HEK293 (cell line): Measurements from ENCODE around the gene GRM5.

ENCODE experiments used
- CTCF ChIA-PET: fragments of 350-600 bp; formaldehyde crosslinking; extraction: SDS; loops from one replicate; lab custom pipeline; 2021; ENCODE audit warnings: antibody characterized with exemption; lab: Yijun Ruan, JAX
- POLR2A ChIA-PET: fragments of 300-600 bp; formaldehyde crosslinking; extraction: SDS; loops from one replicate; lab custom pipeline; 2020; ENCODE audit warnings: antibody characterized with exemption, inconsistent platforms; lab: Yijun Ruan, JAX
- H3K27ac ChIP-seq: fragments of 200-500 bp; sonication (Bioruptor generic); 2 replicates; pipeline ENCODE4 v1.5.1; 2014; ENCODE audit warnings: low read depth, low read length, control low read depth, inconsistent platforms; ENCODE audit errors: extremely low read depth
- H3K36me3 ChIP-seq, 2 experiments: fragments of 200-500 bp in 1 of 2; sonication (Bioruptor generic) in 1 of 2; 1 replicate in 1 of 2; 2 replicates in 1 of 2; pipeline ENCODE4 v1.5.1; 2014 to 2017; ENCODE audit warnings: inconsistent platforms in 2 of 2, low read length in 2 of 2; ENCODE audit not compliant: control insufficient read depth in 2 of 2, insufficient read depth in 1 of 2
- H3K4me1 ChIP-seq: fragments of 200-500 bp; sonication (Bioruptor generic); 2 replicates; pipeline ENCODE4 v1.5.1; 2014; ENCODE audit warnings: mild to moderate bottlenecking, low read length, inconsistent platforms; ENCODE audit not compliant: control insufficient read depth, insufficient read depth
- H3K4me3 ChIP-seq: 2 replicates; pipeline ENCODE4 v1.5.1; 2011; ENCODE audit warnings: low read depth, mild to moderate bottlenecking, control low read depth, low read length, moderate library complexity
- H3K9me3 ChIP-seq: fragments of 200-500 bp; sonication (Bioruptor generic); 2 replicates; pipeline ENCODE4 v1.5.1; 2014; ENCODE audit warnings: low read depth, low read length, inconsistent platforms; ENCODE audit not compliant: control insufficient read depth, insufficient read depth
- GFI1B ChIP-seq: fragments of 450-650 bp; formaldehyde crosslinking; IDR thresholded peaks from 2 replicates; pipeline ENCODE4 v1.5.1; 2016; ENCODE audit warnings: missing biosample characterization, missing genetic modification characterization
- GLI4 ChIP-seq: fragments of 450-650 bp; formaldehyde crosslinking; IDR thresholded peaks from 2 replicates; pipeline ENCODE4 v1.5.1; 2016; ENCODE audit warnings: missing biosample characterization, missing genetic modification characterization
- YY1 ChIP-seq: fragments of 450-650 bp; formaldehyde crosslinking; IDR thresholded peaks from 2 replicates; pipeline ENCODE4 v1.5.1; 2018; ENCODE audit warnings: missing biosample characterization, missing genetic modification characterization
- YY2 ChIP-seq: fragments of 450-650 bp; formaldehyde crosslinking; IDR thresholded peaks from 2 replicates; pipeline ENCODE4 v1.5.1; 2016; ENCODE audit warnings: missing biosample characterization, missing genetic modification characterization
- ZBTB48 ChIP-seq: fragments of 450-650 bp; formaldehyde crosslinking; IDR thresholded peaks from 2 replicates; pipeline ENCODE4 v1.5.1; 2016; ENCODE audit warnings: missing biosample characterization, missing genetic modification characterization
- ZFP41 ChIP-seq: fragments of 450-650 bp; formaldehyde crosslinking; IDR thresholded peaks from 2 replicates; pipeline ENCODE4 v1.5.1; 2016; ENCODE audit warnings: missing biosample characterization, missing genetic modification characterization, borderline replicate concordance
- ZIC2 ChIP-seq: fragments of 450-650 bp; formaldehyde crosslinking; IDR thresholded peaks from 2 replicates; pipeline ENCODE4 v1.5.1; 2016; ENCODE audit warnings: missing biosample characterization, missing genetic modification characterization
- ZNF174 ChIP-seq: fragments of 450-650 bp; formaldehyde crosslinking; IDR thresholded peaks from 2 replicates; pipeline ENCODE4 v1.5.0; 2017; ENCODE audit warnings: missing biosample characterization, mild to moderate bottlenecking, missing genetic modification characterization
- ZNF2 ChIP-seq: fragments of 450-650 bp; formaldehyde crosslinking; IDR thresholded peaks from 2 replicates; pipeline ENCODE4 v1.5.1; 2016; ENCODE audit warnings: missing biosample characterization, missing genetic modification characterization
- ZNF24 ChIP-seq: fragments of 450-650 bp; formaldehyde crosslinking; IDR thresholded peaks from 2 replicates; pipeline ENCODE4 v1.5.1; 2016; ENCODE audit warnings: missing biosample characterization, missing genetic modification characterization
- ZNF561 ChIP-seq: fragments of 450-650 bp; IDR thresholded peaks from 2 replicates; pipeline ENCODE4 v1.5.1; 2018; ENCODE audit warnings: missing biosample characterization, missing genetic modification characterization, borderline replicate concordance
- ZNF626 ChIP-seq: fragments of 450-650 bp; sonication (Bioruptor Pico); formaldehyde crosslinking; IDR thresholded peaks from 2 replicates; pipeline ENCODE4 v1.5.1; 2018; ENCODE audit warnings: missing biosample characterization, missing genetic modification characterization, inconsistent platforms
- ZNF629 ChIP-seq: fragments of 450-650 bp; formaldehyde crosslinking; IDR thresholded peaks from 2 replicates; pipeline ENCODE4 v1.5.1; 2017; ENCODE audit warnings: missing biosample characterization, missing genetic modification characterization
- ZNF76 ChIP-seq: fragments of 450-650 bp; formaldehyde crosslinking; IDR thresholded peaks from 2 replicates; pipeline ENCODE4; 2016; ENCODE audit warnings: low read depth, missing biosample characterization, missing genetic modification characterization, borderline replicate concordance
- ZNF777 ChIP-seq: fragments of 450-650 bp; formaldehyde crosslinking; IDR thresholded peaks from 2 replicates; pipeline ENCODE4 v1.5.1; 2017; ENCODE audit warnings: missing biosample characterization, missing genetic modification characterization, borderline replicate concordance
- ZNF830 ChIP-seq: fragments of 450-650 bp; IDR thresholded peaks from 2 replicates; pipeline ENCODE4 v1.5.0; 2018; ENCODE audit warnings: missing biosample characterization, missing genetic modification characterization, low read depth, mild to moderate bottlenecking, moderate library complexity
- ZXDB ChIP-seq: fragments of 450-650 bp; formaldehyde crosslinking; IDR thresholded peaks from 2 replicates; pipeline ENCODE4 v1.5.1; 2016; ENCODE audit warnings: missing biosample characterization, missing genetic modification characterization
- TF ChIP-seq, protein P1 (sequence below): fragments of 450-650 bp; formaldehyde crosslinking; IDR thresholded peaks from 2 replicates; pipeline ENCODE4 v1.5.1; 2016; ENCODE audit warnings: missing biosample characterization, missing genetic modification characterization, low read depth
- TF ChIP-seq, protein P2 (sequence below): fragments of 450-650 bp; formaldehyde crosslinking; IDR thresholded peaks from 2 replicates; pipeline ENCODE4 v1.5.1; 2016; ENCODE audit warnings: missing biosample characterization, missing genetic modification characterization
- TF ChIP-seq, protein P3 (sequence below): fragments of 450-650 bp; formaldehyde crosslinking; IDR thresholded peaks from 2 replicates; pipeline ENCODE4 v1.5.1; 2016; ENCODE audit warnings: missing biosample characterization, missing genetic modification characterization
- TF ChIP-seq, protein P4 (sequence below): fragments of 450-650 bp; formaldehyde crosslinking; IDR thresholded peaks from 2 replicates; pipeline ENCODE4 v1.5.1; 2016; ENCODE audit warnings: missing biosample characterization, missing genetic modification characterization, low read depth
- TF ChIP-seq, protein P5 (sequence below): fragments of 450-650 bp; formaldehyde crosslinking; IDR thresholded peaks from 2 replicates; pipeline ENCODE4 v1.5.1; 2016; ENCODE audit warnings: missing biosample characterization, missing genetic modification characterization, borderline replicate concordance

The GRM5 gene

DNA sequence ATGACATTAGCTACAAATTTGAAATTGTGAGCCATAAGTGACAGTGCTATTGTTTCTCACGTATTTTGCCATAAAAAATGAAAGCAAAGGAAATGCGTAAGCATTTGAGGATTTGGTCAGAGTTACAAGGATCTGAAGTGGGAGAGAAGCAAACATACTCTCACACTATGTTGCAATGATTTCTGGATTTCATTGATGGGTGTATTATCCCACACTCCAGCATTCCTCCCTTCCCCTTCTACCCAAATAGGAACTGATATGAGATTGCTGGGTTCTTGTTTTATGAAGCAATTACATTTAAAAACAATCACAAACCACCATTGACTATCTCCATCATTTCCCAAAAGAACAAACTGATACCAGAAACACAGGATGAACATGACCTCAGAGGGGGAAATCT is 414.2 kb downstream of the GRM5 start:
- ChIA-PET CTCF (interaction anchor here (0.6 kb wide), 1 partner anchor 444 kb away, joined by 3 read pairs; no protein-coding TSS in a partner anchor), POLR2A (no interaction called here)
- H3K27ac ChIP-seq: no peak overlapping the region

DNA sequence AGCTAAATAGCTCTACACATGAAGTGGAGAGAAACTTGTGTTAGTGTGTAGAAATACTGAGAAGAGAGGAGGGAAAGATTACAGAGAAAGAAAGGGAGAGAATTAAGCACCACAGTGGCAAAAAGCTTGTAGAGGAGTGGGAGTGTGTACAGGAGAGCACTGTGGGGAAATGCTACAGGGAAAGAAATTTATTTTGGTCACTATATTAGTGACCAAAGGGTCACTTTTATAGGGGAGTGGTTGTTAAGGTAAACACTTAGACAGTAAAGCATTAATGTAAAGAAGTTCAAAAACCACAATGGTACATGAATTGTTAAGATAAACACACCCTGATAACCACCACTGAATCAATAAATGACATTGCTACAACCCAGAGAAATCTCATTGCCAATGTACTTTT is 421.1 kb downstream of the GRM5 start:
- ChIA-PET CTCF (no interaction called here), POLR2A (no interaction called here)
- Histone ChIP-seq H3K9me3 (no peaks in the 10 kb centered on the region), H3K36me3 (no peaks in the 10 kb centered on the region), H3K4me1 (no peaks in the 10 kb centered on the region), H3K27ac (no peak overlapping the region), H3K4me3 (no peak overlapping the region)
- TF ChIP-seq, protein P1, sequence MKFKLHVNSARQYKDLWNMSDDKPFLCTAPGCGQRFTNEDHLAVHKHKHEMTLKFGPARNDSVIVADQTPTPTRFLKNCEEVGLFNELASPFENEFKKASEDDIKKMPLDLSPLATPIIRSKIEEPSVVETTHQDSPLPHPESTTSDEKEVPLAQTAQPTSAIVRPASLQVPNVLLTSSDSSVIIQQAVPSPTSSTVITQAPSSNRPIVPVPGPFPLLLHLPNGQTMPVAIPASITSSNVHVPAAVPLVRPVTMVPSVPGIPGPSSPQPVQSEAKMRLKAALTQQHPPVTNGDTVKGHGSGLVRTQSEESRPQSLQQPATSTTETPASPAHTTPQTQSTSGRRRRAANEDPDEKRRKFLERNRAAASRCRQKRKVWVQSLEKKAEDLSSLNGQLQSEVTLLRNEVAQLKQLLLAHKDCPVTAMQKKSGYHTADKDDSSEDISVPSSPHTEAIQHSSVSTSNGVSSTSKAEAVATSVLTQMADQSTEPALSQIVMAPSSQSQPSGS (tag by site-specific recombination): no peak
- TF ChIP-seq ZXDB (tag by site-specific recombination): no peak
- TF ChIP-seq ZBTB48 (tag by site-specific recombination): no peak
- no peak for TF ChIP-seq ZNF24
- TF ChIP-seq, protein P2, sequence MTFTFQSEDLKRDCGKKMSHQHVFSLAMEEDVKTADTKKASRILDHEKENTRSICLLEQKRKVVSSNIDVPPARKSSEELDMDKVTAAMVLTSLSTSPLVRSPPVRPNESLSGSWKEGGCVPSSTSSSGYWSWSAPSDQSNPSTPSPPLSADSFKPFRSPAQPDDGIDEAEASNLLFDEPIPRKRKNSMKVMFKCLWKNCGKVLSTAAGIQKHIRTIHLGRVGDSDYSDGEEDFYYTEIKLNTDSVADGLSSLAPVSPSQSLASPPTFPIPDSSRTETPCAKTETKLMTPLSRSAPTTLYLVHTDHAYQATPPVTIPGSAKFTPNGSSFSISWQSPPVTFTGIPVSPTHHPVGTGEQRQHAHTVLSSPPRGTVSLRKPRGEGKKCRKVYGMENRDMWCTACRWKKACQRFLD: no peak
- TF ChIP-seq ZNF629: no peak
- TF ChIP-seq ZFP41 (tag by site-specific recombination): no peak
- TF ChIP-seq, protein P3, sequence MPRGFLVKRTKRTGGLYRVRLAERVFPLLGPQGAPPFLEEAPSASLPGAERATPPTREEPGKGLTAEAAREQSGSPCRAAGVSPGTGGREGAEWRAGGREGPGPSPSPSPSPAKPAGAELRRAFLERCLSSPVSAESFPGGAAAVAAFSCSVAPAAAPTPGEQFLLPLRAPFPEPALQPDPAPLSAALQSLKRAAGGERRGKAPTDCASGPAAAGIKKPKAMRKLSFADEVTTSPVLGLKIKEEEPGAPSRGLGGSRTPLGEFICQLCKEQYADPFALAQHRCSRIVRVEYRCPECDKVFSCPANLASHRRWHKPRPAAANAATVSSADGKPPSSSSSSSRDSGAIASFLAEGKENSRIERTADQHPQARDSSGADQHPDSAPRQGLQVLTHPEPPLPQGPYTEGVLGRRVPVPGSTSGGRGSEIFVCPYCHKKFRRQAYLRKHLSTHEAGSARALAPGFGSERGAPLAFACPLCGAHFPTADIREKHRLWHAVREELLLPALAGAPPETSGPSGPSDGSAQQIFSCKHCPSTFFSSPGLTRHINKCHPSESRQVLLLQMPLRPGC (tag by site-specific recombination): no peak
- TF ChIP-seq, all 188 proteins: peak for 0

More for the DNA sequence above, 414.2 kb downstream of the GRM5 start:
- Histone ChIP-seq H3K4me1 (no peaks in the 10 kb centered on the region), H3K4me3 (no peak overlapping the region), H3K36me3 (no peaks in the 10 kb centered on the region), H3K9me3 (no peaks in the 10 kb centered on the region)
- TF ChIP-seq, protein P4, sequence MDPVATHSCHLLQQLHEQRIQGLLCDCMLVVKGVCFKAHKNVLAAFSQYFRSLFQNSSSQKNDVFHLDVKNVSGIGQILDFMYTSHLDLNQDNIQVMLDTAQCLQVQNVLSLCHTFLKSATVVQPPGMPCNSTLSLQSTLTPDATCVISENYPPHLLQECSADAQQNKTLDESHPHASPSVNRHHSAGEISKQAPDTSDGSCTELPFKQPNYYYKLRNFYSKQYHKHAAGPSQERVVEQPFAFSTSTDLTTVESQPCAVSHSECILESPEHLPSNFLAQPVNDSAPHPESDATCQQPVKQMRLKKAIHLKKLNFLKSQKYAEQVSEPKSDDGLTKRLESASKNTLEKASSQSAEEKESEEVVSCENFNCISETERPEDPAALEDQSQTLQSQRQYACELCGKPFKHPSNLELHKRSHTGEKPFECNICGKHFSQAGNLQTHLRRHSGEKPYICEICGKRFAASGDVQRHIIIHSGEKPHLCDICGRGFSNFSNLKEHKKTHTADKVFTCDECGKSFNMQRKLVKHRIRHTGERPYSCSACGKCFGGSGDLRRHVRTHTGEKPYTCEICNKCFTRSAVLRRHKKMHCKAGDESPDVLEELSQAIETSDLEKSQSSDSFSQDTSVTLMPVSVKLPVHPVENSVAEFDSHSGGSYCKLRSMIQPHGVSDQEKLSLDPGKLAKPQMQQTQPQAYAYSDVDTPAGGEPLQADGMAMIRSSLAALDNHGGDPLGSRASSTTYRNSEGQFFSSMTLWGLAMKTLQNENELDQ: no peak

DNA sequence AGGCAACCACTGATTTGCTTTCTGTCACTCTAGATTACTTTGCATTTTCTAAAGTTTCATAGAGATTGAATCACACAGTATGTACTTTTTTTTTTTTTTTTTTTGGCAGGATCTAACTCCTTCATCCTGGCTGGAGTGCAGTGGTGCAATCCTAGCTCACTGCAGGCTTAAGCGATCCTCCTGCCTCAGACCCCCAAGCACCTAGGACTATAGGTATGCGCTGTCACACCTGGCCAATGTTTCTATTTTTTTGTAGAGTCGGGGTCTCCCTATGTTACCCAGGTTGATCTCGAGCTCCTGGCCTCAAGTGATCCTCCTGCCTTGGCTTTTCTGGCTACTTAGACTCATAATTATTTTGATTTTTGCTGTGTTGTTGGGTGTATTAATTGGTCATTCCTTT is 433.6 kb downstream of the GRM5 start:
- Histone ChIP-seq H3K4me3 (no peak overlapping the region), H3K36me3 (no peaks in the 10 kb centered on the region), H3K27ac (no peak overlapping the region), H3K9me3 (no peaks in the 10 kb centered on the region), H3K4me1 (no peaks in the 10 kb centered on the region)
- ChIA-PET CTCF (no interaction called here), POLR2A (no interaction called here)
- no peak for TF ChIP-seq YY1 (tag by site-specific recombination)
- no peak for TF ChIP-seq ZNF830 (tag by site-specific recombination)
- TF ChIP-seq ZNF174 (tag by site-specific recombination): no peak
- TF ChIP-seq ZNF2: no peak
- TF ChIP-seq GFI1B: no peak
- no peak for TF ChIP-seq ZNF76 (tag by site-specific recombination)
- TF ChIP-seq GLI4 (tag by site-specific recombination): no peak
- TF ChIP-seq ZXDB (tag by site-specific recombination): no peak
- TF ChIP-seq ZFP41 (tag by site-specific recombination): no peak
- no peak for TF ChIP-seq ZIC2 (tag by site-specific recombination)
- no peak for TF ChIP-seq ZNF626
- no peak for TF ChIP-seq ZNF777 (tag by site-specific recombination)
- no peak for TF ChIP-seq ZNF561 (tag by site-specific recombination)
- no peak for TF ChIP-seq YY2 (tag by site-specific recombination)
- TF ChIP-seq, protein P5, sequence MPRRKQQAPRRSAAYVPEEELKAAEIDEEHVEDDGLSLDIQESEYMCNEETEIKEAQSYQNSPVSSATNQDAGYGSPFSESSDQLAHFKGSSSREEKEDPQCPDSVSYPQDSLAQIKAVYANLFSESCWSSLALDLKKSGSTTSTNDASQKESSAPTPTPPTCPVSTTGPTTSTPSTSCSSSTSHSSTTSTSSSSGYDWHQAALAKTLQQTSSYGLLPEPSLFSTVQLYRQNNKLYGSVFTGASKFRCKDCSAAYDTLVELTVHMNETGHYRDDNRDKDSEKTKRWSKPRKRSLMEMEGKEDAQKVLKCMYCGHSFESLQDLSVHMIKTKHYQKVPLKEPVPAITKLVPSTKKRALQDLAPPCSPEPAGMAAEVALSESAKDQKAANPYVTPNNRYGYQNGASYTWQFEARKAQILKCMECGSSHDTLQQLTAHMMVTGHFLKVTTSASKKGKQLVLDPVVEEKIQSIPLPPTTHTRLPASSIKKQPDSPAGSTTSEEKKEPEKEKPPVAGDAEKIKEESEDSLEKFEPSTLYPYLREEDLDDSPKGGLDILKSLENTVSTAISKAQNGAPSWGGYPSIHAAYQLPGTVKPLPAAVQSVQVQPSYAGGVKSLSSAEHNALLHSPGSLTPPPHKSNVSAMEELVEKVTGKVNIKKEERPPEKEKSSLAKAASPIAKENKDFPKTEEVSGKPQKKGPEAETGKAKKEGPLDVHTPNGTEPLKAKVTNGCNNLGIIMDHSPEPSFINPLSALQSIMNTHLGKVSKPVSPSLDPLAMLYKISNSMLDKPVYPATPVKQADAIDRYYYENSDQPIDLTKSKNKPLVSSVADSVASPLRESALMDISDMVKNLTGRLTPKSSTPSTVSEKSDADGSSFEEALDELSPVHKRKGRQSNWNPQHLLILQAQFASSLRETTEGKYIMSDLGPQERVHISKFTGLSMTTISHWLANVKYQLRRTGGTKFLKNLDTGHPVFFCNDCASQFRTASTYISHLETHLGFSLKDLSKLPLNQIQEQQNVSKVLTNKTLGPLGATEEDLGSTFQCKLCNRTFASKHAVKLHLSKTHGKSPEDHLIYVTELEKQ (tag by site-specific recombination): no peak
